PC-3 (cell line): ENCODE results near the gene RBBP5.

Experiments
- EZH2 ChIP-seq: fragments of 300-600 bp; sonication (generic); IDR thresholded peaks from one replicate; pipeline ENCODE4 v1.6.1; 2017; ENCODE audit warnings: antibody characterized with exemption, mild to moderate bottlenecking, low read length; ENCODE audit not compliant: unreplicated experiment
- TF ChIP-seq, protein P1 (sequence below): fragments of 300-600 bp; sonication (generic); conservative IDR thresholded peaks from 2 replicates; pipeline ENCODE4 v1.5.1; 2017; ENCODE audit warnings: antibody characterized with exemption, low read depth, mild to moderate bottlenecking, low read length

GRCh38 chr1:205065666-205066065 is 56.1 kb downstream of the RBBP5 start:
- TF ChIP-seq, protein P1, sequence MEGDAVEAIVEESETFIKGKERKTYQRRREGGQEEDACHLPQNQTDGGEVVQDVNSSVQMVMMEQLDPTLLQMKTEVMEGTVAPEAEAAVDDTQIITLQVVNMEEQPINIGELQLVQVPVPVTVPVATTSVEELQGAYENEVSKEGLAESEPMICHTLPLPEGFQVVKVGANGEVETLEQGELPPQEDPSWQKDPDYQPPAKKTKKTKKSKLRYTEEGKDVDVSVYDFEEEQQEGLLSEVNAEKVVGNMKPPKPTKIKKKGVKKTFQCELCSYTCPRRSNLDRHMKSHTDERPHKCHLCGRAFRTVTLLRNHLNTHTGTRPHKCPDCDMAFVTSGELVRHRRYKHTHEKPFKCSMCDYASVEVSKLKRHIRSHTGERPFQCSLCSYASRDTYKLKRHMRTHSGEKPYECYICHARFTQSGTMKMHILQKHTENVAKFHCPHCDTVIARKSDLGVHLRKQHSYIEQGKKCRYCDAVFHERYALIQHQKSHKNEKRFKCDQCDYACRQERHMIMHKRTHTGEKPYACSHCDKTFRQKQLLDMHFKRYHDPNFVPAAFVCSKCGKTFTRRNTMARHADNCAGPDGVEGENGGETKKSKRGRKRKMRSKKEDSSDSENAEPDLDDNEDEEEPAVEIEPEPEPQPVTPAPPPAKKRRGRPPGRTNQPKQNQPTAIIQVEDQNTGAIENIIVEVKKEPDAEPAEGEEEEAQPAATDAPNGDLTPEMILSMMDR, result no peak
- TF ChIP-seq EZH2, result no peak
